Natural killer cell treated with Interleukin-12 subunit alpha and Interleukin-12 subunit beta and Interleukin-15 and Interleukin-18, amount 100 ng/mL, for 72 hours (primary cell): Measurements from ENCODE around the gene SYT2. TPM values are rescaled to one million over a fixed set of nuclear protein-coding genes. Genes with fewer than 3 reads are reported as not detected.
"Not testable (repeated sequence)": the region's sequence is repeated elsewhere in the genome, so short reads cannot be mapped to it uniquely, and the experiment has no call there.

Experiments
- ATAC-seq, 2 donors: fragments of 150-1000 bp; cut with Tn5 transposase in 1 of 2; sonication (Bioruptor Pico), chemical (Tn5 transposase) in 1 of 2; 2 replicates each; pipeline ENCODE4 v1.10.0; 2021
- DNase-seq: peaks from one replicate; pipeline ENCODE4 v3.0.0; 2022; ENCODE audit warnings: low spot score
- H3K27ac Mint-ChIP-seq, 2 donors: 1 replicate in 1 of 2; 2 replicates in 1 of 2; pipeline ENCODE4 v1.8.0; 2022; ENCODE audit warnings: mixed read lengths in 2 of 2, mild to moderate bottlenecking in 1 of 2, moderate library complexity in 1 of 2
- H3K27me3 Mint-ChIP-seq, 2 donors: 1 replicate in 1 of 2; 2 replicates in 1 of 2; pipeline ENCODE4 v1.8.0; 2022; ENCODE audit warnings: mixed read lengths in 2 of 2
- H3K36me3 Mint-ChIP-seq: one replicate; pipeline ENCODE4 v1.8.0; 2022; ENCODE audit warnings: mixed read lengths
- H3K4me1 Mint-ChIP-seq, 2 donors: 1 replicate in 1 of 2; 2 replicates in 1 of 2; pipeline ENCODE4 v1.8.0; 2022; ENCODE audit warnings: low read depth in 2 of 2, mixed read lengths in 2 of 2, mild to moderate bottlenecking in 1 of 2
- H3K4me3 Mint-ChIP-seq: one replicate; pipeline ENCODE4 v1.8.0; 2022; ENCODE audit warnings: mixed read lengths
- H3K9me3 Mint-ChIP-seq: 2 replicates; pipeline ENCODE4 v1.8.0; 2022; ENCODE audit warnings: mixed read lengths
- total RNA-seq, 2 donors: library from RNA; stranded (reverse); gene quantifications; one replicate each; pipeline ENCODE4 v1.2.3, GENCODE V29; 2022

Gene SYT2
- total RNA-seq, 2 donors from 2014 or later, result not detected

- no peak overlapping the region for H3K4me3 Mint-ChIP-seq
- peaks cover 0 to 4% of the 10 kb centered on the region in 2 donors for H3K4me1 Mint-ChIP-seq
- H3K9me3 Mint-ChIP-seq, result no peaks in the 10 kb centered on the region
- DNase-seq, result no peak
- no peak overlapping the region for H3K27ac Mint-ChIP-seq
- no peaks in the 10 kb centered on the region for H3K36me3 Mint-ChIP-seq
- peaks cover 13 to 15% of the 10 kb centered on the region in 2 donors for H3K27me3 Mint-ChIP-seq
- ATAC-seq, result no peak
These were observed 6.4 kb upstream of the SYT2 start for GRCh38 chr1:202716654-202717053.

GRCh38 chr1:202714202-202714601 lies 3.9 kb upstream of the SYT2 start:
- DNase-seq, H3K27ac Mint-ChIP-seq, H3K4me3 Mint-ChIP-seq, H3K4me1 Mint-ChIP-seq, H3K9me3 Mint-ChIP-seq, H3K36me3 Mint-ChIP-seq, ATAC-seq: not testable (repeated sequence)
- peaks cover 23 to 32% of the 10 kb centered on the region in 2 donors for H3K27me3 Mint-ChIP-seq

GRCh38 chr1:202713110-202713509 lies 2.9 kb upstream of the SYT2 start:
- ATAC-seq (no peak), DNase-seq (no peak)
- H3K27me3 Mint-ChIP-seq, result peaks cover 27 to 35% of the 10 kb centered on the region in 2 donors
- H3K4me3 Mint-ChIP-seq, result no peak overlapping the region
- no peaks in the 10 kb centered on the region for H3K36me3 Mint-ChIP-seq
- no peaks in the 10 kb centered on the region for H3K4me1 Mint-ChIP-seq
- no peaks in the 10 kb centered on the region for H3K9me3 Mint-ChIP-seq
- no peak overlapping the region for H3K27ac Mint-ChIP-seq

GRCh38 chr1:202711949-202712635 lies 1.8 kb upstream of the SYT2 start:
- Mint-ChIP-seq H3K9me3 (no peaks in the 10 kb centered on the region), H3K4me1 (no peaks in the 10 kb centered on the region), H3K27me3 (peaks cover 34 to 45% of the 10 kb centered on the region in 2 donors), H3K27ac (no peak overlapping the region), H3K36me3 (no peaks in the 10 kb centered on the region), H3K4me3 (no peak overlapping the region)
- ATAC-seq (no peak), DNase-seq (no peak)

- ATAC-seq, result no peak
- Mint-ChIP-seq H3K4me3 (no peak overlapping the region), H3K9me3 (no peaks in the 10 kb centered on the region), H3K36me3 (no peaks in the 10 kb centered on the region), H3K4me1 (no peaks in the 10 kb centered on the region), H3K27ac (no peak overlapping the region), H3K27me3 (peaks cover 44 to 56% of the 10 kb centered on the region in 2 donors)
- DNase-seq, result no peak
These were observed 795 bp downstream of the SYT2 start for GRCh38 chr1:202709276-202710041.

- DNase-seq (no peak), ATAC-seq (no peak)
- Mint-ChIP-seq H3K4me3 (no peak overlapping the region), H3K27ac (no peak overlapping the region), H3K27me3 (peaks cover 50 to 63% of the 10 kb centered on the region in 2 donors), H3K9me3 (no peaks in the 10 kb centered on the region), H3K36me3 (no peaks in the 10 kb centered on the region), H3K4me1 (no peaks in the 10 kb centered on the region)
These were observed 1.6 kb downstream of the SYT2 start for GRCh38 chr1:202708456-202709275.

GRCh38 chr1:202706851-202707250 lies 3.4 kb downstream of the SYT2 start:
- no peak for ATAC-seq
- H3K27me3 Mint-ChIP-seq, result peaks cover 48 to 62% of the 10 kb centered on the region in 2 donors
- no peak overlapping the region for H3K4me3 Mint-ChIP-seq
- no peak overlapping the region for H3K27ac Mint-ChIP-seq
- DNase-seq, result no peak
- H3K9me3 Mint-ChIP-seq, result no peaks in the 10 kb centered on the region
- no peaks in the 10 kb centered on the region for H3K36me3 Mint-ChIP-seq
- H3K4me1 Mint-ChIP-seq, result no peaks in the 10 kb centered on the region

- Mint-ChIP-seq H3K27ac (no peak overlapping the region), H3K4me1 (no peaks in the 10 kb centered on the region), H3K36me3 (no peaks in the 10 kb centered on the region), H3K27me3 (peaks cover 42 to 47% of the 10 kb centered on the region in 2 donors), H3K4me3 (no peak overlapping the region), H3K9me3 (no peaks in the 10 kb centered on the region)
- ATAC-seq, result no peak
- no peak for DNase-seq
These were observed 5.7 kb downstream of the SYT2 start for GRCh38 chr1:202704601-202705000.

- no peaks in the 10 kb centered on the region for H3K36me3 Mint-ChIP-seq
- no peak overlapping the region for H3K27ac Mint-ChIP-seq
These were observed 7.1 kb downstream of the SYT2 start for GRCh38 chr1:202703191-202703590.

GRCh38 chr1:202702088-202702487 lies 8.2 kb downstream of the SYT2 start:
- Mint-ChIP-seq H3K4me3 (no peak overlapping the region), H3K27me3 (peaks cover 30 to 37% of the 10 kb centered on the region in 2 donors), H3K9me3 (no peaks in the 10 kb centered on the region), H3K4me1 (peaks cover 6 to 7% of the 10 kb centered on the region in 2 donors), H3K36me3 (no peaks in the 10 kb centered on the region), H3K27ac (no peak overlapping the region)
- DNase-seq, result no peak
- no peak for ATAC-seq

More at GRCh38 chr1:202703191-202703590, 7.1 kb downstream of the SYT2 start:
- Mint-ChIP-seq H3K4me1 (peaks cover 5% of the 10 kb centered on the region in 2 donors), H3K4me3 (no peak overlapping the region), H3K27me3 (peaks cover 39% of the 10 kb centered on the region in 2 donors), H3K9me3 (no peaks in the 10 kb centered on the region)
- DNase-seq (no peak), ATAC-seq (no peak)

GRCh38 chr1:202701200-202701599 lies 9.1 kb downstream of the SYT2 start:
- no peaks in the 10 kb centered on the region for H3K36me3 Mint-ChIP-seq
- H3K9me3 Mint-ChIP-seq, result no peaks in the 10 kb centered on the region
- H3K27me3 Mint-ChIP-seq, result peaks cover 30 to 31% of the 10 kb centered on the region in 2 donors
- H3K4me1 Mint-ChIP-seq, result peaks cover 6 to 7% of the 10 kb centered on the region in 2 donors
- no peak overlapping the region for H3K4me3 Mint-ChIP-seq
- DNase-seq (no peak), ATAC-seq (no peak)
- no peak overlapping the region for H3K27ac Mint-ChIP-seq

GRCh38 chr1:202700061-202700460 lies 10.2 kb downstream of the SYT2 start:
- Mint-ChIP-seq H3K4me3 (no peak overlapping the region), H3K36me3 (no peaks in the 10 kb centered on the region), H3K9me3 (no peaks in the 10 kb centered on the region), H3K27me3 (peaks cover 37 to 38% of the 10 kb centered on the region in 2 donors), H3K4me1 (peaks cover 6 to 7% of the 10 kb centered on the region in 2 donors), H3K27ac (no peak overlapping the region)
- DNase-seq, result no peak
- ATAC-seq, result no peak

GRCh38 chr1:202698276-202698675 lies 12.0 kb downstream of the SYT2 start:
- no peak overlapping the region for H3K27ac Mint-ChIP-seq
- no peaks in the 10 kb centered on the region for H3K36me3 Mint-ChIP-seq
- H3K27me3 Mint-ChIP-seq, result peaks cover 31 to 35% of the 10 kb centered on the region in 2 donors
- no peak overlapping the region for H3K4me3 Mint-ChIP-seq
- no peak for DNase-seq
- peak; percentile 24 to 33 for ATAC-seq
- no peaks in the 10 kb centered on the region for H3K9me3 Mint-ChIP-seq
- H3K4me1 Mint-ChIP-seq, result peaks cover 6 to 7% of the 10 kb centered on the region in 2 donors
